Endothelial cell of umbilical vein (primary cell): ENCODE measurements around the gene SLC10A7. TPM values are rescaled to one million over a fixed set of nuclear protein-coding genes. Genes with fewer than 3 reads are reported as not detected.

ENCODE experiments used
- BruUV-seq: library from RNA; stranded (reverse); fragments of 400-500 nt; replicated peaks from 2 replicates; lab custom pipeline; 2021; lab: Mats Ljungman, UMichigan
- CTCF ChIA-PET: fragments of 300-600, 350-600 bp; sonication (Branson Sonifier 250); formaldehyde crosslinking; loops from one replicate; lab custom pipeline; 2021; ENCODE audit warnings: antibody characterized with exemption, inconsistent platforms; lab: Charles Lee
- POLR2A ChIA-PET: fragments of 300-600, 350-600 bp; sonication (Branson Sonifier 250); formaldehyde crosslinking; loops from one replicate; lab custom pipeline; 2021; ENCODE audit warnings: antibody characterized with exemption, inconsistent platforms; lab: Charles Lee
- DNase-seq: peaks from one replicate; pipeline ENCODE4 v3.0.0-alpha.2; 2011; ENCODE audit warnings: low read depth, low spot score
- FAIRE-seq: peaks from 2 replicates; lab custom pipeline; 2011; peaks lifted over from hg19 to GRCh38; lab: Jason Lieb, UNC
- H2AFZ ChIP-seq: 2 replicates; pipeline ENCODE4 v1.6.0; 2012; ENCODE audit warnings: low read depth, low read length, control low read depth, inconsistent platforms
- H3K27ac ChIP-seq: 2 replicates; pipeline ENCODE4 v1.5.1; 2011; ENCODE audit warnings: low read depth, mild to moderate bottlenecking, control low read depth, low read length, moderate library complexity; ENCODE audit not compliant: insufficient read depth
- H3K27me3 ChIP-seq, 2 experiments: 2 replicates each; pipeline versions ENCODE4 v1.6.0 to v1.6.1; 2011; ENCODE audit warnings: low read length in 2 of 2, mixed read lengths in 1 of 2; ENCODE audit not compliant: control insufficient read depth in 2 of 2, insufficient read depth in 2 of 2
- H3K36me3 ChIP-seq, 2 experiments: 2 replicates in 1 of 2; 3 replicates in 1 of 2; pipeline ENCODE4 v1.5.1; 2011; ENCODE audit warnings: low read length in 2 of 2, mild to moderate bottlenecking in 1 of 2, moderate library complexity in 1 of 2; ENCODE audit not compliant: control insufficient read depth in 2 of 2, insufficient read depth in 2 of 2; ENCODE audit errors: extremely low read depth in 1 of 2
- H3K4me1 ChIP-seq: 3 replicates; pipeline ENCODE4 v1.5.1; 2011; ENCODE audit warnings: mild to moderate bottlenecking, low read length; ENCODE audit not compliant: control insufficient read depth, insufficient read depth; ENCODE audit errors: extremely low read depth
- H3K4me2 ChIP-seq: 2 replicates; pipeline ENCODE4 v1.6.1; 2011; ENCODE audit warnings: low read length, control low read depth, mixed read lengths; ENCODE audit not compliant: insufficient read depth
- H3K4me3 ChIP-seq, 3 experiments: fragments of 200-600 bp in 1 of 3; sonication (generic), shearing (Covaris generic) in 1 of 3; replicated peaks in 1 of 3; 2 replicates each; pipeline ENCODE4 v1.5.1; 2011 to 2016; ENCODE audit warnings: control low read depth in 3 of 3, low read length in 3 of 3, mild to moderate bottlenecking in 2 of 3, inconsistent platforms in 1 of 3, low read depth in 1 of 3, moderate library complexity in 1 of 3; ENCODE audit not compliant: insufficient read depth in 1 of 3
- H3K79me2 ChIP-seq: 2 replicates; pipeline ENCODE4 v1.6.0; 2012; ENCODE audit warnings: low read length, inconsistent platforms; ENCODE audit not compliant: control insufficient read depth, insufficient read depth
- H3K9ac ChIP-seq: replicated peaks from 2 replicates; pipeline ENCODE3; 2011; ENCODE audit warnings: low read length, control low read depth; ENCODE audit not compliant: insufficient read depth; ENCODE audit errors: extremely low read depth
- H3K9me1 ChIP-seq: replicated peaks from 3 replicates; pipeline ENCODE4 v1.6.0; 2011; ENCODE audit warnings: mild to moderate bottlenecking, low read length; ENCODE audit not compliant: control insufficient read depth, insufficient read depth; ENCODE audit errors: extremely low read depth
- H3K9me3 ChIP-seq: replicated peaks from 2 replicates; pipeline ENCODE4 v1.5.1; 2012; ENCODE audit warnings: low read length, inconsistent platforms; ENCODE audit not compliant: control insufficient read depth, insufficient read depth
- H4K20me1 ChIP-seq: replicated peaks from 2 replicates; pipeline ENCODE3; 2011; ENCODE audit warnings: mild to moderate bottlenecking, low read length; ENCODE audit not compliant: control insufficient read depth, insufficient read depth; ENCODE audit errors: extremely low read depth
- CTCF ChIP-seq, 2 donors: IDR thresholded peaks; 1 replicate in 1 of 2; 2 replicates in 1 of 2; pipeline ENCODE4 v1.5.1; 2011; ENCODE audit warnings: low read length in 2 of 2, mild to moderate bottlenecking in 2 of 2, moderate library complexity in 2 of 2, control low read depth in 1 of 2, inconsistent platforms in 1 of 2, low read depth in 1 of 2; ENCODE audit not compliant: insufficient read depth in 1 of 2; ENCODE audit errors: extremely low read depth in 1 of 2
- EZH2 ChIP-seq: IDR thresholded peaks from 2 replicates; pipeline ENCODE4 v1.6.1; 2012; ENCODE audit warnings: borderline replicate concordance, low read depth, mild to moderate bottlenecking, moderate library complexity, low read length, inconsistent platforms; ENCODE audit not compliant: severe bottlenecking
- FOS ChIP-seq: IDR thresholded peaks from 2 replicates; pipeline ENCODE4 v1.6.1; 2011; ENCODE audit warnings: mild to moderate bottlenecking, low read length, moderate library complexity, borderline replicate concordance; ENCODE audit not compliant: insufficient read depth
- GATA2 ChIP-seq: IDR thresholded peaks from 2 replicates; pipeline ENCODE4 v1.7.0; 2011; ENCODE audit warnings: low read depth, mild to moderate bottlenecking, moderate library complexity, mixed read lengths, low read length; ENCODE audit not compliant: insufficient read length, insufficient read depth
- JUN ChIP-seq: IDR thresholded peaks from 2 replicates; pipeline ENCODE4 v1.6.1; 2011; ENCODE audit warnings: borderline replicate concordance, low read depth; ENCODE audit not compliant: insufficient read length, insufficient read depth
- MYC ChIP-seq: IDR thresholded peaks from one replicate; pipeline ENCODE4 v1.6.1; 2011; ENCODE audit warnings: mild to moderate bottlenecking, low read depth, low read length
- POLR2A ChIP-seq: IDR thresholded peaks from 2 replicates; pipeline ENCODE4 v1.6.1; 2012; ENCODE audit warnings: low read depth, mild to moderate bottlenecking, control low read depth, low read length
- POLR2AphosphoS5 ChIP-seq: IDR thresholded peaks from 2 replicates; pipeline ENCODE4 v1.6.1; 2012; ENCODE audit warnings: low read depth, mild to moderate bottlenecking, control low read depth, low read length, moderate library complexity; ENCODE audit not compliant: insufficient read depth
- dilution Hi-C: fragments of 300-500 bp; cut with MboI; formaldehyde crosslinking; loops from one replicate; pipeline ENCODE4 v1.15.0; 2019; ENCODE audit warnings: low sequenced_read_pairs; ENCODE audit not compliant: extremely low pct_ligation_motif_present
- intact Hi-C: fragments of 100-400 bp; cut with micrococcal nuclease; formaldehyde crosslinking; loops from one replicate; pipeline ENCODE4 v1.10.0; 2022
- polyA plus RNA-seq, 4 experiments: library from polyadenylated mRNA; depleted of rRNA in 3 of 4; stranded (reverse) in 3 of 4; unstranded in 1 of 4; fragments of >200 nt; gene quantifications; 2 replicates each; pipeline versions ENCODE4 v1.2.1 to v1.2.3, GENCODE V29; 2011 to 2012; ENCODE audit warnings: missing spikeins in 1 of 4
- total RNA-seq: library from RNA; stranded (reverse); gene quantifications from 2 replicates; pipeline ENCODE4 v1.2.3, GENCODE V29; 2021
- TF ChIP-seq, protein P1 (sequence below): IDR thresholded peaks from 2 replicates; pipeline ENCODE4 v1.6.1; 2011; ENCODE audit not compliant: insufficient read depth, insufficient read length

The SLC10A7 gene
- total and polyA plus RNA-seq, 2 donors (not counting 3 experiments of a cell fraction or from before 2014, with no cell fraction given) = 13.6 to 20.4 TPM

DNA sequence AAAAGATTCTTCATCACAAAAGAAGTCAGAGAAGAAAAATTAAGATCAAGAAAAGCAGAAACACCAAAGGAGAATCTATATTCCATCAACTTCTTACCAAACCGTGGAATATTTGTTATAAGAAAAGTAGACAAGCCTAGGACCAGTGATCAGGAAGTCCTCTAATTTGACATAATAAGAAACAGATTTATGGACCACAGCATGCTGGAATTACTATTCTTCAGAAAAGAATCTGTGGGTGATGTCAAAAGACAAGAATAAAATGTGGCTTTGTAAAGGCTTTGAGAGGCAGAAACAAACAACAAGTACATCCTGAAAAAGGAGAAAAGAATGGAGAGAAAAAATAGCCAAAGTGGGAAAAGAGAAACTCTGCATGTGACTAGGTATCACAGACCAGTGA, 123.3 kb downstream of the SLC10A7 start:
- TF ChIP-seq CTCF (IDR thresholded peaks at IDR 0.05; ENCODE audit: extremely low read depth in 1 of 2, insufficient read depth in 1 of 2, low read depth in 1 of 2, low read length in 2 of 2) (no peak), MYC (no peak), EZH2 (no peak), POLR2A (no peak), FOS (no peak)
- TF ChIP-seq, protein P1, sequence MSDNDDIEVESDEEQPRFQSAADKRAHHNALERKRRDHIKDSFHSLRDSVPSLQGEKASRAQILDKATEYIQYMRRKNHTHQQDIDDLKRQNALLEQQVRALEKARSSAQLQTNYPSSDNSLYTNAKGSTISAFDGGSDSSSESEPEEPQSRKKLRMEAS = no peak
- FAIRE-seq (no peak), DNase-seq (no peak)
- ChIA-PET POLR2A (no interaction called here), CTCF (no interaction called here)
- H3K9ac ChIP-seq = no peak overlapping the region
- H4K20me1 ChIP-seq = no peaks in the 10 kb centered on the region
- no peak overlapping the region for H2AFZ ChIP-seq
- intact Hi-C loops (no loop called here), dilution Hi-C loops (no loop called here)
- no peak overlapping the region for H3K4me3 ChIP-seq
- no peaks in the 10 kb centered on the region for H3K79me2 ChIP-seq
- BruUV-seq = no TSS peak
- H3K9me1 ChIP-seq = no peaks in the 10 kb centered on the region
- no peak overlapping the region for H3K4me2 ChIP-seq
- no peaks in the 10 kb centered on the region for H3K36me3 ChIP-seq
- H3K4me1 ChIP-seq = no peaks in the 10 kb centered on the region
- H3K27me3 ChIP-seq = no peaks in the 10 kb centered on the region
- H3K27ac ChIP-seq = no peak overlapping the region
- no peaks in the 10 kb centered on the region for H3K9me3 ChIP-seq

- H3K27me3 ChIP-seq = no peaks in the 10 kb centered on the region
- BruUV-seq = no TSS peak
- H3K9me1 ChIP-seq = no peaks in the 10 kb centered on the region
- TF ChIP-seq MYC (no peak), FOS (no peak), CTCF (IDR thresholded peaks at IDR 0.05; ENCODE audit: extremely low read depth in 1 of 2, insufficient read depth in 1 of 2, low read depth in 1 of 2, low read length in 2 of 2) (no peak), EZH2 (no peak), GATA2 (no peak), POLR2AphosphoS5 (no peak), JUN (no peak), POLR2A (no peak)
- TF ChIP-seq, protein P1 = no peak
- FAIRE-seq (no peak), DNase-seq (no peak)
- H4K20me1 ChIP-seq = no peaks in the 10 kb centered on the region
- no peak overlapping the region for H3K4me2 ChIP-seq
- no peaks in the 10 kb centered on the region for H3K9me3 ChIP-seq
- dilution Hi-C loops = no loop called here
- H3K9ac ChIP-seq = no peak overlapping the region
- no peak overlapping the region for H3K27ac ChIP-seq
- ChIA-PET POLR2A (no interaction called here), CTCF (interaction anchor here (0.7 to 2.2 kb wide), 5 partner anchors 11 to 29 kb away, joined by 3 to 8 read pairs (median 4); no protein-coding TSS in a partner anchor)
- H2AFZ ChIP-seq = no peak overlapping the region
- no peaks in the 10 kb centered on the region for H3K36me3 ChIP-seq
- intact Hi-C loops = no loop called here
- H3K4me3 ChIP-seq = no peak overlapping the region
- no peaks in the 10 kb centered on the region for H3K79me2 ChIP-seq
- no peaks in the 10 kb centered on the region for H3K4me1 ChIP-seq
Observed at GRCh38 chr4:146389561-146389960, 132.2 kb downstream of the SLC10A7 start.
